A549 (cell line): Measurements from ENCODE around the gene EXOC2. TPM values are rescaled to one million over a fixed set of nuclear protein-coding genes. Genes with fewer than 3 reads are reported as not detected.
"Not testable (repeated sequence)": the region's sequence is repeated elsewhere in the genome, so short reads cannot be mapped to it uniquely, and the experiment has no call there.

Experiments
- ATAC-seq, 2 experiments: fragments of 200-7000 bp in 1 of 2; fragments of >200 bp in 1 of 2; cut with Nextera tagmentation in 1 of 2; cut with Tn5 transposase in 1 of 2; 3 replicates each; pipeline versions ENCODE4 v1.8.0 to v1.9.1; 2018 to 2020; ENCODE audit warnings: mild to moderate bottlenecking in 1 of 2, moderate library complexity in 1 of 2
- CTCF ChIA-PET: fragments of 300-600 bp; sonication (Branson Sonifier 250); formaldehyde crosslinking; extraction: SDS; loops from one replicate; lab custom pipeline; 2021; ENCODE audit warnings: antibody characterized with exemption, inconsistent platforms; lab: Yijun Ruan, JAX
- POLR2A ChIA-PET: fragments of 350-600 bp; formaldehyde crosslinking; extraction: SDS; loops from one replicate; lab custom pipeline; 2021; ENCODE audit warnings: antibody characterized with exemption, inconsistent platforms; lab: Yijun Ruan, JAX
- DNase-seq, 2 experiments: peaks; one replicate each; pipeline versions ENCODE4 v3.0.0 to v3.0.0-alpha.2; 2011 to 2016; ENCODE audit warnings: low read depth in 1 of 2, low spot score in 1 of 2
- FAIRE-seq: peaks from 2 replicates; lab custom pipeline; 2011; peaks lifted over from hg19 to GRCh38; lab: Jason Lieb, UNC
- H3K27ac ChIP-seq, 2 experiments: fragments of >200 bp; sonication (Bioruptor Twin); formaldehyde crosslinking; 3 replicates each; pipeline ENCODE4 v1.5.1; 2016 to 2017
- H3K4me1 ChIP-seq: fragments of >200 bp; sonication (Bioruptor Twin); formaldehyde crosslinking; 3 replicates; pipeline ENCODE4 v1.6.1; 2016
- H3K4me2 ChIP-seq: fragments of >200 bp; sonication (Bioruptor Twin); formaldehyde crosslinking; 3 replicates; pipeline ENCODE4 v1.6.1; 2016
- H3K4me3 ChIP-seq: fragments of >200 bp; sonication (Bioruptor Twin); formaldehyde crosslinking; 3 replicates; pipeline ENCODE4 v1.5.1; 2016
- H3K9me3 ChIP-seq: fragments of >200 bp; sonication (Bioruptor Twin); formaldehyde crosslinking; 3 replicates; pipeline ENCODE4 v1.6.1; 2016
- ESRRA ChIP-seq: fragments of 150-350 bp; IDR thresholded peaks from 2 replicates; pipeline ENCODE4 v1.6.1; 2014; ENCODE audit warnings: mild to moderate bottlenecking, low read length, borderline replicate concordance
- HOXB5 ChIP-seq: fragments of 250-450 bp; sonication (Bioruptor Pico); IDR thresholded peaks from 2 replicates; pipeline ENCODE4 v1.5.0; 2020; ENCODE audit warnings: mild to moderate bottlenecking, moderate library complexity
- JUN ChIP-seq, 2 experiments: fragments of >200 bp; sonication (Bioruptor Twin); formaldehyde crosslinking; IDR thresholded peaks; 2 replicates in 1 of 2; 3 replicates in 1 of 2; pipeline ENCODE4 v1.6.1; 2016 to 2017
- KDM1A ChIP-seq: fragments of 200-600 bp; sonication (generic); IDR thresholded peaks from 2 replicates; pipeline ENCODE4 v1.6.1; 2016; ENCODE audit warnings: low read depth, mild to moderate bottlenecking
- MAZ ChIP-seq: fragments of 150-350 bp; IDR thresholded peaks from 2 replicates; pipeline ENCODE4 v1.6.1; 2014; ENCODE audit warnings: antibody characterized with exemption, low read depth, low read length, borderline replicate concordance
- NR3C1 ChIP-seq: fragments of >200 bp; sonication (Bioruptor Twin); formaldehyde crosslinking; IDR thresholded peaks from 3 replicates; pipeline ENCODE4 v1.6.1; 2017
- POLR2AphosphoS2 ChIP-seq: conservative IDR thresholded peaks from 2 replicates; pipeline ENCODE4 v1.6.1; 2012; ENCODE audit warnings: low read length, improper control_type of control experiment, inconsistent platforms
- ZNF302 ChIP-seq: fragments of 250-450 bp; sonication (Bioruptor Pico); IDR thresholded peaks from 2 replicates; pipeline ENCODE4 v1.9.0; 2021; ENCODE audit warnings: inconsistent platforms, mild to moderate bottlenecking, moderate library complexity
- ZSCAN20 ChIP-seq: fragments of 250-450 bp; sonication (Bioruptor Pico); IDR thresholded peaks from 2 replicates; pipeline ENCODE4 v1.8.0; 2022; ENCODE audit warnings: mild to moderate bottlenecking, moderate library complexity
- WGBS: methylation state at CpG from one replicate; pipeline ENCODE4 v1.1.6; 2017; ENCODE audit errors: missing lambda C conversion rate; 5-methylcytosine and 5-hydroxymethylcytosine counted together
- polyA plus RNA-seq, 4 experiments: library from polyadenylated mRNA; depleted of rRNA in 3 of 4; stranded (reverse); fragments of >200 nt; fragmentation: RNase III in 1 of 4; extraction: RNeasy Plus Mini Kit Qiagen cat#74134 plus additional on column Dnase treatment in 1 of 4; gene quantifications; 2 replicates in 3 of 4; 3 replicates in 1 of 4; pipeline ENCODE4 v1.2.3, GENCODE V29; 2011 to 2017
- TF ChIP-seq, protein P1 (sequence below): IDR thresholded peaks from 2 replicates; pipeline ENCODE4 v1.6.1; 2012
- TF ChIP-seq, protein P2 (sequence below): fragments of >200 bp; sonication (Bioruptor Twin); formaldehyde crosslinking; IDR thresholded peaks from 3 replicates; pipeline ENCODE4 v1.5.1; 2016
- TF ChIP-seq, protein P3 (sequence below): fragments of 250-450 bp; sonication (Bioruptor Pico); IDR thresholded peaks from 2 replicates; pipeline ENCODE4 v1.5.0; 2021; ENCODE audit warnings: mild to moderate bottlenecking, moderate library complexity, borderline replicate concordance
- TF ChIP-seq, protein P4 (sequence below): fragments of 200-600 bp; sonication (generic); IDR thresholded peaks from 2 replicates; pipeline ENCODE4 v1.6.1; 2016; ENCODE audit warnings: antibody characterized with exemption, mild to moderate bottlenecking, moderate library complexity
- TF ChIP-seq, protein P5 (sequence below): fragments of 450-650 bp; IDR thresholded peaks from 2 replicates; pipeline ENCODE4 v1.6.1; 2014; ENCODE audit warnings: antibody characterized with exemption
- TF ChIP-seq, protein P6 (sequence below): IDR thresholded peaks from 2 replicates; pipeline ENCODE4 v1.6.1; 2012; ENCODE audit warnings: low read depth, borderline replicate concordance

EXOC2 gene
- polyA plus RNA-seq, 2 of the 4 experiments (the other 2 are of a cell fraction): 13.3 to 22.9 TPM

DNA sequence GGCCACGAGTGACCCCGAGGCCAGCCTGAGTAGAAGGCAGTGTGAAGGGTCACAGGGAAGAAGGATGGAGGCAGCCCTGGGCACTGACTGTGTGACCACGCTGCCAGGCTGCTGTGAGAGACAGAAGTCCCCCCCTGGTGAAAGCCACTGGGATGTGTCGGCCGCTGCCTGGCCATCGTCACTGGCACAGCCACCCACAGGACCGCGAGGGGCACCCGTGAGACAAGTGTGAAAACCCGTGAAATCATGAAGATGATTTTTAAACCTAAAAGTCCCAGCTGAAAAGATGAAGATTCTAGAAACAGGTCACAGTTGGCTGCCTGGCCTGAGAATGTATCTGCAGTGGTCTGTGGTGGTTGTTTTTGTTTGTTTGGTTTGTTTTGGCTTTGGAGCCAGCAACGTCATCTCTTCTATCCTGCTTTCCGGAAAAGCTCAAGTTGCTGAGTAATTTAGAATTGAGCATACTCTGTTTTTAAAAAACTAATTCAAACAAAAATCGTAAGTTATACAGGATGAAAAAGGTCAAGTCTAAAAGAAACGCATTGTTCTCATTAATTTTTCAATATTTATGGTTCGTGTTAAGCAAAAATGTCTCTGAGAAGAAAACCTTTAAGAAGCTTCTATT lies 130.8 kb downstream of the EXOC2 start:
- TF ChIP-seq, protein P1, sequence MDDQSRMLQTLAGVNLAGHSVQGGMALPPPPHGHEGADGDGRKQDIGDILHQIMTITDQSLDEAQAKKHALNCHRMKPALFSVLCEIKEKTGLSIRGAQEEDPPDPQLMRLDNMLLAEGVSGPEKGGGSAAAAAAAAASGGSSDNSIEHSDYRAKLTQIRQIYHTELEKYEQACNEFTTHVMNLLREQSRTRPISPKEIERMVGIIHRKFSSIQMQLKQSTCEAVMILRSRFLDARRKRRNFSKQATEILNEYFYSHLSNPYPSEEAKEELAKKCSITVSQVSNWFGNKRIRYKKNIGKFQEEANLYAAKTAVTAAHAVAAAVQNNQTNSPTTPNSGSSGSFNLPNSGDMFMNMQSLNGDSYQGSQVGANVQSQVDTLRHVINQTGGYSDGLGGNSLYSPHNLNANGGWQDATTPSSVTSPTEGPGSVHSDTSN: no peak
- TF ChIP-seq, protein P2, sequence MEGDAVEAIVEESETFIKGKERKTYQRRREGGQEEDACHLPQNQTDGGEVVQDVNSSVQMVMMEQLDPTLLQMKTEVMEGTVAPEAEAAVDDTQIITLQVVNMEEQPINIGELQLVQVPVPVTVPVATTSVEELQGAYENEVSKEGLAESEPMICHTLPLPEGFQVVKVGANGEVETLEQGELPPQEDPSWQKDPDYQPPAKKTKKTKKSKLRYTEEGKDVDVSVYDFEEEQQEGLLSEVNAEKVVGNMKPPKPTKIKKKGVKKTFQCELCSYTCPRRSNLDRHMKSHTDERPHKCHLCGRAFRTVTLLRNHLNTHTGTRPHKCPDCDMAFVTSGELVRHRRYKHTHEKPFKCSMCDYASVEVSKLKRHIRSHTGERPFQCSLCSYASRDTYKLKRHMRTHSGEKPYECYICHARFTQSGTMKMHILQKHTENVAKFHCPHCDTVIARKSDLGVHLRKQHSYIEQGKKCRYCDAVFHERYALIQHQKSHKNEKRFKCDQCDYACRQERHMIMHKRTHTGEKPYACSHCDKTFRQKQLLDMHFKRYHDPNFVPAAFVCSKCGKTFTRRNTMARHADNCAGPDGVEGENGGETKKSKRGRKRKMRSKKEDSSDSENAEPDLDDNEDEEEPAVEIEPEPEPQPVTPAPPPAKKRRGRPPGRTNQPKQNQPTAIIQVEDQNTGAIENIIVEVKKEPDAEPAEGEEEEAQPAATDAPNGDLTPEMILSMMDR: no peak
- TF ChIP-seq, protein P3, sequence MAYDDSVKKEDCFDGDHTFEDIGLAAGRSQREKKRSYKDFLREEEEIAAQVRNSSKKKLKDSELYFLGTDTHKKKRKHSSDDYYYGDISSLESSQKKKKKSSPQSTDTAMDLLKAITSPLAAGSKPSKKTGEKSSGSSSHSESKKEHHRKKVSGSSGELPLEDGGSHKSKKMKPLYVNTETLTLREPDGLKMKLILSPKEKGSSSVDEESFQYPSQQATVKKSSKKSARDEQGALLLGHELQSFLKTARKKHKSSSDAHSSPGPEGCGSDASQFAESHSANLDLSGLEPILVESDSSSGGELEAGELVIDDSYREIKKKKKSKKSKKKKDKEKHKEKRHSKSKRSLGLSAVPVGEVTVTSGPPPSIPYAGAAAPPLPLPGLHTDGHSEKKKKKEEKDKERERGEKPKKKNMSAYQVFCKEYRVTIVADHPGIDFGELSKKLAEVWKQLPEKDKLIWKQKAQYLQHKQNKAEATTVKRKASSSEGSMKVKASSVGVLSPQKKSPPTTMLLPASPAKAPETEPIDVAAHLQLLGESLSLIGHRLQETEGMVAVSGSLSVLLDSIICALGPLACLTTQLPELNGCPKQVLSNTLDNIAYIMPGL (CRISPR knock-in tag): no peak
- TF ChIP-seq HOXB5 (CRISPR knock-in tag): no peak
- no peak for TF ChIP-seq JUN (IDR thresholded peaks at IDR 0.05)
- TF ChIP-seq MAZ: no peak
- TF ChIP-seq POLR2AphosphoS2: no peak
- no peak for TF ChIP-seq KDM1A
- TF ChIP-seq ZSCAN20 (CRISPR knock-in tag): no peak
- TF ChIP-seq, protein P4, sequence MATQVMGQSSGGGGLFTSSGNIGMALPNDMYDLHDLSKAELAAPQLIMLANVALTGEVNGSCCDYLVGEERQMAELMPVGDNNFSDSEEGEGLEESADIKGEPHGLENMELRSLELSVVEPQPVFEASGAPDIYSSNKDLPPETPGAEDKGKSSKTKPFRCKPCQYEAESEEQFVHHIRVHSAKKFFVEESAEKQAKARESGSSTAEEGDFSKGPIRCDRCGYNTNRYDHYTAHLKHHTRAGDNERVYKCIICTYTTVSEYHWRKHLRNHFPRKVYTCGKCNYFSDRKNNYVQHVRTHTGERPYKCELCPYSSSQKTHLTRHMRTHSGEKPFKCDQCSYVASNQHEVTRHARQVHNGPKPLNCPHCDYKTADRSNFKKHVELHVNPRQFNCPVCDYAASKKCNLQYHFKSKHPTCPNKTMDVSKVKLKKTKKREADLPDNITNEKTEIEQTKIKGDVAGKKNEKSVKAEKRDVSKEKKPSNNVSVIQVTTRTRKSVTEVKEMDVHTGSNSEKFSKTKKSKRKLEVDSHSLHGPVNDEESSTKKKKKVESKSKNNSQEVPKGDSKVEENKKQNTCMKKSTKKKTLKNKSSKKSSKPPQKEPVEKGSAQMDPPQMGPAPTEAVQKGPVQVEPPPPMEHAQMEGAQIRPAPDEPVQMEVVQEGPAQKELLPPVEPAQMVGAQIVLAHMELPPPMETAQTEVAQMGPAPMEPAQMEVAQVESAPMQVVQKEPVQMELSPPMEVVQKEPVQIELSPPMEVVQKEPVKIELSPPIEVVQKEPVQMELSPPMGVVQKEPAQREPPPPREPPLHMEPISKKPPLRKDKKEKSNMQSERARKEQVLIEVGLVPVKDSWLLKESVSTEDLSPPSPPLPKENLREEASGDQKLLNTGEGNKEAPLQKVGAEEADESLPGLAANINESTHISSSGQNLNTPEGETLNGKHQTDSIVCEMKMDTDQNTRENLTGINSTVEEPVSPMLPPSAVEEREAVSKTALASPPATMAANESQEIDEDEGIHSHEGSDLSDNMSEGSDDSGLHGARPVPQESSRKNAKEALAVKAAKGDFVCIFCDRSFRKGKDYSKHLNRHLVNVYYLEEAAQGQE: no peak
- TF ChIP-seq ESRRA: no peak
- no peak for TF ChIP-seq ZNF302 (CRISPR knock-in tag)
- TF ChIP-seq, protein P5, sequence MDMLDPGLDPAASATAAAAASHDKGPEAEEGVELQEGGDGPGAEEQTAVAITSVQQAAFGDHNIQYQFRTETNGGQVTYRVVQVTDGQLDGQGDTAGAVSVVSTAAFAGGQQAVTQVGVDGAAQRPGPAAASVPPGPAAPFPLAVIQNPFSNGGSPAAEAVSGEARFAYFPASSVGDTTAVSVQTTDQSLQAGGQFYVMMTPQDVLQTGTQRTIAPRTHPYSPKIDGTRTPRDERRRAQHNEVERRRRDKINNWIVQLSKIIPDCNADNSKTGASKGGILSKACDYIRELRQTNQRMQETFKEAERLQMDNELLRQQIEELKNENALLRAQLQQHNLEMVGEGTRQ: no peak
- TF ChIP-seq, protein P6, sequence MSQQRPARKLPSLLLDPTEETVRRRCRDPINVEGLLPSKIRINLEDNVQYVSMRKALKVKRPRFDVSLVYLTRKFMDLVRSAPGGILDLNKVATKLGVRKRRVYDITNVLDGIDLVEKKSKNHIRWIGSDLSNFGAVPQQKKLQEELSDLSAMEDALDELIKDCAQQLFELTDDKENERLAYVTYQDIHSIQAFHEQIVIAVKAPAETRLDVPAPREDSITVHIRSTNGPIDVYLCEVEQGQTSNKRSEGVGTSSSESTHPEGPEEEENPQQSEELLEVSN: no peak
- TF ChIP-seq NR3C1: no peak
- no peak overlapping the region for H3K27ac ChIP-seq
- no peaks in the 10 kb centered on the region for H3K9me3 ChIP-seq
- H3K4me3 ChIP-seq: no peak overlapping the region
- WGBS: 97% methylated on average over 12 of the region's 15 CpGs
- H3K4me2 ChIP-seq: no peak overlapping the region
- no peak for DNase-seq
- H3K4me1 ChIP-seq: no peaks in the 10 kb centered on the region
- FAIRE-seq: no peak
- no peak for ATAC-seq
- ChIA-PET CTCF (no interaction called here), POLR2A (no interaction called here)

DNA sequence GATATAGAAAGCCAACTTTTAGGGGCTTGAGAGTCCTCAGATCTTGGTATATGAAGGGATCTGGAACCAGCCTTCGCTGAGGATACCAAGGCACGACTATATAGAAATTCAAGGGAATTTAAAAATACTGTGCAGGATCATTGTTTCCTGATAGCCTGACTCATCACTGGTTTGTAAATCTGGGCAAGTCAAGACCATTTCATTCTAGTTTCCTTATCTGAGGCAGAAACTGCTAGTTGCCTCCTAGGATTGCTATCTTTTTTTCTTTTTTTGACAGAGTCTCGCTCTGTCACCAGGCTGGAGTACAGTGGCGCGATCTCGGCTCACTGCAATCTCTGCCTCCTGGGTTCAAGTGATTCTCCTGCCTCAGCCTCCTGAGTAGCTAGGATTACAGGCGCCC lies 131.6 kb downstream of the EXOC2 start:
- H3K4me3 ChIP-seq, DNase-seq, H3K4me1 ChIP-seq, H3K27ac ChIP-seq, FAIRE-seq, POLR2A ChIA-PET, ATAC-seq, H3K4me2 ChIP-seq, H3K9me3 ChIP-seq, CTCF ChIA-PET: not testable (repeated sequence)
- 97% methylated on average over 7 of the region's 7 CpGs for WGBS
